Tibial nerve (tissue), 4 donors: ENCODE results near the gene SLC9A2.

Source experiments
- CTCF ChIP-seq, 5 experiments: fragments of 200-600 bp in 3 of 5; fragments of 450-650 bp in 2 of 5; sonication (generic) in 3 of 5; IDR thresholded peaks; one replicate each; pipeline ENCODE4 v1.5.1; 2016 to 2019; ENCODE audit warnings: antibody characterized with exemption in 5 of 5, mild to moderate bottlenecking in 3 of 5, moderate library complexity in 2 of 5
- EP300 ChIP-seq, 2 donors: sonication (generic); formaldehyde crosslinking; IDR thresholded peaks; one replicate each; pipeline ENCODE4 v1.6.1; 2017; ENCODE audit warnings: antibody characterized with exemption in 2 of 2, mild to moderate bottlenecking in 1 of 2
- POLR2A ChIP-seq, 2 donors: fragments of 450-650 bp; IDR thresholded peaks; one replicate each; pipeline ENCODE4 v1.6.1; 2017; ENCODE audit warnings: antibody characterized with exemption in 2 of 2, mild to moderate bottlenecking in 2 of 2, moderate library complexity in 2 of 2

GRCh38 chr2:102669401-102669800 lies 50.0 kb downstream of the SLC9A2 start:
- TF ChIP-seq CTCF (IDR thresholded peaks at IDR 0.05) = no peak
- no peak for TF ChIP-seq EP300 (IDR thresholded peaks at IDR 0.05)
- no peak for TF ChIP-seq POLR2A (IDR thresholded peaks at IDR 0.05)
